Transverse colon (tissue), 4 donors: ENCODE measurements around the gene ZNF462.

Experiments
- POLR2A ChIP-seq: fragments of 450-650 bp; IDR thresholded peaks from one replicate; pipeline ENCODE4 v1.6.1; 2016; ENCODE audit warnings: antibody characterized with exemption, mild to moderate bottlenecking, moderate library complexity
- POLR2AphosphoS5 ChIP-seq, 3 donors: sonication (generic); formaldehyde crosslinking; IDR thresholded peaks; one replicate each; pipeline ENCODE4 v1.6.1; 2016; ENCODE audit warnings: antibody characterized with exemption in 3 of 3
- TF ChIP-seq, protein P1 (sequence below), 5 experiments: fragments of 200-600 bp in 3 of 5; fragments of 450-650 bp in 2 of 5; sonication (generic) in 3 of 5; IDR thresholded peaks; 1 replicate in 2 of 5; 2 replicates in 3 of 5; pipeline ENCODE4 v1.5.1; 2016 to 2017; ENCODE audit warnings: antibody characterized with exemption in 5 of 5, inconsistent platforms in 3 of 5, mild to moderate bottlenecking in 2 of 5, moderate library complexity in 1 of 5

DNA sequence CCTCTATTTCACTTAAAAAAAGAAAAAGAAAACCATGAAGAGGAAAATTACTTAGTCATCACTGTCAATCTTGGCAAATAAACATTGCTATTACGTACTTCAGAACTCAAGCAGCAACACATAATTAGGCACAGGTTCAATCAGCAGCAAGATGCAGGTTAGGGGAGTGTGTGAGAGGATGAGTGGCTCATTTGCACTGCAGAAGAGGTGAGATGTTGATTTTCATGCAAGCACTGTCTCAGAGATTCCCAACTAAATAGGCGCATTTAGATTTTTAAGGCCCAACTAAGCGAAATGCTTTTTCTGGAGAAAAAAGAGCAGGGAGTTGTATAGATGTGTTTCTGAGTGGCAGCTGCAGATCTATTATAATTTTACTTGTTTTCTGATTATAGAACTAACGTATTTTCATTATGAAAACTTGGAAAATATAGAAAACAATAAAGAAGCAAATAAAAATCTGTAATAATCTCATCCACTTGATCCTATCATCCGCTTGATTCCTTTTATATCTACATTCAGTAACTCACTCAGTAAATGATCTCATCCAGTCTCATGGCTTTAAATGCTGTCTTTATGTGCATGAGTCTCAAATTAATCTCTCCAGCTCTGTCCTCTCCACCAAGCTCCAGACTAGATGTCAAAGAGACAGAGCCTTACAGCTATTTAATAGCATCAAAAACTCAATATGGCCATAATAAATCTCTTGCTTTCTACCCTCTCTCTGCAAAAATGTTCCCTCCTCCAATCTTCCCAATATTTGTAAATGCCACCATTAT, 162.5 kb downstream of the ZNF462 start:
- TF ChIP-seq, protein P1, sequence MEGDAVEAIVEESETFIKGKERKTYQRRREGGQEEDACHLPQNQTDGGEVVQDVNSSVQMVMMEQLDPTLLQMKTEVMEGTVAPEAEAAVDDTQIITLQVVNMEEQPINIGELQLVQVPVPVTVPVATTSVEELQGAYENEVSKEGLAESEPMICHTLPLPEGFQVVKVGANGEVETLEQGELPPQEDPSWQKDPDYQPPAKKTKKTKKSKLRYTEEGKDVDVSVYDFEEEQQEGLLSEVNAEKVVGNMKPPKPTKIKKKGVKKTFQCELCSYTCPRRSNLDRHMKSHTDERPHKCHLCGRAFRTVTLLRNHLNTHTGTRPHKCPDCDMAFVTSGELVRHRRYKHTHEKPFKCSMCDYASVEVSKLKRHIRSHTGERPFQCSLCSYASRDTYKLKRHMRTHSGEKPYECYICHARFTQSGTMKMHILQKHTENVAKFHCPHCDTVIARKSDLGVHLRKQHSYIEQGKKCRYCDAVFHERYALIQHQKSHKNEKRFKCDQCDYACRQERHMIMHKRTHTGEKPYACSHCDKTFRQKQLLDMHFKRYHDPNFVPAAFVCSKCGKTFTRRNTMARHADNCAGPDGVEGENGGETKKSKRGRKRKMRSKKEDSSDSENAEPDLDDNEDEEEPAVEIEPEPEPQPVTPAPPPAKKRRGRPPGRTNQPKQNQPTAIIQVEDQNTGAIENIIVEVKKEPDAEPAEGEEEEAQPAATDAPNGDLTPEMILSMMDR (IDR thresholded peaks at IDR 0.05), result no peak
- TF ChIP-seq POLR2A, result no peak
- TF ChIP-seq POLR2AphosphoS5 (IDR thresholded peaks at IDR 0.05), result no peak
